Testis (tissue), 2 donors: ENCODE results near the gene FAM181A.

ENCODE experiments used
- CTCF ChIP-seq, 3 experiments: fragments of 450-650 bp in 2 of 3; fragments of 200-600 bp in 1 of 3; sonication (generic) in 1 of 3; IDR thresholded peaks; one replicate each; pipeline ENCODE4 v1.5.1; 2016 to 2019; ENCODE audit warnings: antibody characterized with exemption in 3 of 3, mild to moderate bottlenecking in 2 of 3, moderate library complexity in 1 of 3
- POLR2A ChIP-seq: fragments of 450-650 bp; IDR thresholded peaks from one replicate; pipeline ENCODE4 v1.6.1; 2017; ENCODE audit warnings: antibody characterized with exemption, mild to moderate bottlenecking, moderate library complexity

- TF ChIP-seq CTCF (IDR thresholded peaks at IDR 0.05) = no peak
- no peak for TF ChIP-seq POLR2A
Observed at GRCh38 chr14:93945070-93945399, 17.9 kb downstream of the FAM181A start.
